Left renal cortex interstitium (tissue), 4 donors: ENCODE measurements around the gene KCTD1. TPM values are rescaled to one million over a fixed set of nuclear protein-coding genes. Genes with fewer than 3 reads are reported as not detected.

Source experiments
- DNase-seq, 4 donors: peaks; one replicate each; pipeline ENCODE4 v3.0.0-alpha.2; 2013; ENCODE audit warnings: low read depth in 4 of 4, low spot score in 2 of 4, missing footprints in 1 of 4
- polyA plus RNA-seq, 4 donors: library from polyadenylated mRNA; unstranded; fragments of 120-200 nt; gene quantifications; one replicate each; pipeline ENCODE4 v1.2.1, GENCODE V29; 2013; ENCODE audit not compliant: insufficient read length in 4 of 4

Gene KCTD1
- polyA plus RNA-seq, 4 donors, result 67.0 to 74.4 (median 70.9) TPM

- DNase-seq, result no peak
Measured at GRCh38 chr18:26436176-26437051, 111.9 kb downstream of the KCTD1 start.

- DNase-seq, result no peak
Measured at GRCh38 chr18:26435415-26436095, 112.8 kb downstream of the KCTD1 start.

GRCh38 chr18:26434887-26435286 is 113.5 kb downstream of the KCTD1 start:
- no peak for DNase-seq

- DNase-seq, result no peak
Measured at GRCh38 chr18:26432651-26433424, 115.5 kb downstream of the KCTD1 start.

GRCh38 chr18:26429535-26430226 is 118.7 kb downstream of the KCTD1 start:
- peak in 1 of 4 donors; percentile 67 for DNase-seq

GRCh38 chr18:26425148-26425531 is 123.2 kb downstream of the KCTD1 start:
- DNase-seq, result no peak

- no peak for DNase-seq
Measured at GRCh38 chr18:26424428-26425147, 123.8 kb downstream of the KCTD1 start.

- no peak for DNase-seq
Measured at GRCh38 chr18:26422472-26423162, 125.7 kb downstream of the KCTD1 start.

GRCh38 chr18:26421931-26422330 is 126.4 kb downstream of the KCTD1 start:
- no peak for DNase-seq

- DNase-seq, result no peak
Measured at GRCh38 chr18:26421503-26421902, 126.8 kb downstream of the KCTD1 start.

GRCh38 chr18:26419746-26420145 is 128.6 kb downstream of the KCTD1 start:
- DNase-seq, result no peak

GRCh38 chr18:26418225-26418624 is 130.1 kb downstream of the KCTD1 start:
- no peak for DNase-seq

- no peak for DNase-seq
Measured at GRCh38 chr18:26417190-26417589, 131.2 kb downstream of the KCTD1 start.

GRCh38 chr18:26416652-26417150 is 131.7 kb downstream of the KCTD1 start:
- DNase-seq, result no peak

GRCh38 chr18:26415631-26416030 is 132.7 kb downstream of the KCTD1 start:
- no peak for DNase-seq

- DNase-seq, result no peak
Measured at GRCh38 chr18:26414901-26415440, 133.4 kb downstream of the KCTD1 start.

GRCh38 chr18:26409091-26409490 is 139.3 kb downstream of the KCTD1 start:
- DNase-seq, result no peak

GRCh38 chr18:26407736-26408601 is 140.4 kb downstream of the KCTD1 start:
- no peak for DNase-seq
